ENCODE measurements around the gene BTNL9.
"Not testable (repeated sequence)": the region's sequence is repeated elsewhere in the genome, so short reads cannot be mapped to it uniquely, and the experiment has no call there.

The BTNL9 gene

GRCh38 chr5:181061645-181062044 is 21.6 kb downstream of the BTNL9 start:
- no peak for DNase-seq (ENCODE audit: low read depth)

- DNase-seq (ENCODE audit: low read depth) = no peak
These were observed 22.6 kb downstream of the BTNL9 start for GRCh38 chr5:181062631-181063030.

GRCh38 chr5:181063514-181063913 is 23.4 kb downstream of the BTNL9 start:
- DNase-seq (ENCODE audit: low read depth) = no peak

- DNase-seq (ENCODE audit: low read depth) = no peak
These were observed 24.9 kb downstream of the BTNL9 start for GRCh38 chr5:181064987-181065386.

GRCh38 chr5:181069767-181070491 is 29.9 kb downstream of the BTNL9 start:
- DNase-seq (ENCODE audit: low read depth) = no peak

GRCh38 chr5:181070523-181070922 is 30.5 kb downstream of the BTNL9 start:
- no peak for DNase-seq (ENCODE audit: low read depth)

- DNase-seq (ENCODE audit: low read depth) = no peak
These were observed 31.2 kb downstream of the BTNL9 start for GRCh38 chr5:181071257-181071656.

- DNase-seq (ENCODE audit: low read depth) = no peak
These were observed 36.9 kb downstream of the BTNL9 start for GRCh38 chr5:181076920-181077319.

GRCh38 chr5:181081989-181082388 is 41.9 kb downstream of the BTNL9 start:
- no peak for DNase-seq (ENCODE audit: low read depth)

GRCh38 chr5:181084621-181085195 is 44.6 kb downstream of the BTNL9 start:
- no peak for DNase-seq (ENCODE audit: low read depth)

GRCh38 chr5:181086026-181086883 is 46.2 kb downstream of the BTNL9 start:
- no peak for DNase-seq (ENCODE audit: low read depth)

GRCh38 chr5:181086884-181087205 is 46.8 kb downstream of the BTNL9 start:
- no peak for DNase-seq (ENCODE audit: low read depth)

- no peak for DNase-seq (ENCODE audit: low read depth)
These were observed 47.2 kb downstream of the BTNL9 start for GRCh38 chr5:181087309-181087708.

- no peak for DNase-seq (ENCODE audit: low read depth)
These were observed 48.2 kb downstream of the BTNL9 start for GRCh38 chr5:181088289-181088688.

- DNase-seq (ENCODE audit: low read depth) = no peak
These were observed 52.4 kb downstream of the BTNL9 start for GRCh38 chr5:181092428-181092827.

GRCh38 chr5:181095162-181095561 is 55.1 kb downstream of the BTNL9 start:
- not testable (repeated sequence) for DNase-seq (ENCODE audit: low read depth)

- not testable (repeated sequence) for DNase-seq (ENCODE audit: low read depth)
These were observed 56.8 kb downstream of the BTNL9 start for GRCh38 chr5:181096721-181097382.

- not testable (repeated sequence) for DNase-seq (ENCODE audit: low read depth)
These were observed 57.3 kb downstream of the BTNL9 start for GRCh38 chr5:181097383-181097753.

- not testable (repeated sequence) for DNase-seq (ENCODE audit: low read depth)
These were observed 57.9 kb downstream of the BTNL9 start for GRCh38 chr5:181097759-181098491.

- no peak for DNase-seq (ENCODE audit: low read depth)
These were observed 58.9 kb downstream of the BTNL9 start for GRCh38 chr5:181098762-181099601.

GRCh38 chr5:181099602-181100086 is 59.6 kb downstream of the BTNL9 start:
- no peak for DNase-seq (ENCODE audit: low read depth)
